ENCODE data around the gene TNK2.

GRCh38 chr3:195820186-195820585 is 88.2 kb downstream of the TNK2 start:
- TF ChIP-seq POLR2A (IDR thresholded peaks at IDR 0.05), result no peak
- TF ChIP-seq CTCF (IDR thresholded peaks at IDR 0.05), result no peak
